Skeletal muscle satellite cell (primary cell): ENCODE measurements around the gene SNAPIN.

Experiments
- H3K27me3 ChIP-seq: 2 replicates; pipeline ENCODE4 v1.7.0; 2013; ENCODE audit warnings: low read length; ENCODE audit not compliant: control insufficient read depth, insufficient read depth
- H3K36me3 ChIP-seq: 2 replicates; pipeline ENCODE4 v1.7.0; 2013; ENCODE audit warnings: mild to moderate bottlenecking, control low read depth, low read length; ENCODE audit not compliant: insufficient read depth
- H3K4me1 ChIP-seq: 2 replicates; pipeline ENCODE4 v1.7.0; 2013; ENCODE audit warnings: low read length; ENCODE audit not compliant: control insufficient read depth, insufficient read depth
- H3K4me2 ChIP-seq: 2 replicates; pipeline ENCODE4 v1.7.0; 2013; ENCODE audit warnings: mild to moderate bottlenecking, low read length
- H3K4me3 ChIP-seq: 2 replicates; pipeline ENCODE4 v1.7.0; 2013; ENCODE audit warnings: low read length
- H3K9ac ChIP-seq: 2 replicates; pipeline ENCODE4 v1.7.0; 2013; ENCODE audit warnings: mild to moderate bottlenecking, low read depth, low read length, moderate library complexity
- H3K9me3 ChIP-seq: replicated peaks from 2 replicates; pipeline ENCODE4 v1.7.0; 2013; ENCODE audit warnings: mild to moderate bottlenecking, control low read depth, low read length

SNAPIN gene

DNA sequence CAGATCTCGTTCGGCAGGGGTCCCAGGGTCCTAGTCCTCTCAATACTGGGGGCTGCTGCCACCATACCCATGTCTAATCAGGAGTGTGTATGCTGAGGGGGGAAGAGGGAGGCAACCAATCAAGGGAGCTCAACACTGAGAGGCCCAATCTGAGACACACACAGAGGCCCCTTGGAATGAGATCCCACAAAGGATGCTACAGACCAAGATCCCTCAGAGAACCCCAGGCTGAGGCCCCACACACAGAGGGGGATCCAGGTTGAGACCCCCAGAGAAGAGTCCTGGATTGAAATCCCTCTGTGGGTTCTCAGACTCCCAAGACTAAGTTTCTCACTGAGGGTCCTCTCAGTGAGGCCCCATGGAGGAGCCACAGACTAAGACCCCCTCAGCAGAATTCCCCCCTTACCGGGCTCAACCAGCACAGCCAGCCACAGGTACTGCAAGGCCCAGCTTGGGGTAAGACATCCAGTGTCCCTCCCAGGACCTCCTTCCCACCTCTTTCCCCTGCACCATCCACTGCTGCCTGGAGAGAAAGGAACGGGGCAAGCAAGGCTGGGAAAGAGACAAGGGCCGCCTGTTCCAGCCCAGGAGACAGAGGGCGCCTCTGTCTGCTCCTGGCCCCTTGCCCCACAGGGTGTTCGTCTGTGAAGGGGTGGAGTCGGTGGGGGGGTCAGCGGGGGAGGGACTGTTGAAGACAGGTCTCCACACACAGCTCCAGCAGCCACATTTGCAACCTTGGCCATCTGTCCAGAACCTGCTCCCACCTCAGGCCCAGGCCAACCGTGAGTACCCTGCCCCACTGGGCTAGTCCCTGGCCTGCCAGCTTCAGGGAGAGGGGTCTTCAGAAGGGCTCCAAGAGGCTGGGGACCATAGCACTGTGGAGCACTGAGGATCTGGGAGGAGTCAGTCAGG is 30.5 kb upstream of the SNAPIN start, which contains the start of gene S100A1:
TSS of gene S100A1 (plus strand) at position 720 of the 912 bp plus-strand sequence. CDS start 2,088 bp downstream, outside the sequence.
- Histone ChIP-seq H3K4me3 (peak within 1 kb of the TSS; percentile 81), H3K9me3 (no peaks in the 10 kb centered on the region), H3K27me3 (no peaks in the 10 kb centered on the region), H3K9ac (peak within 1 kb of the TSS; percentile 92), H3K4me1 (peaks cover 49% of the 10 kb centered on the region), H3K4me2 (peak within 1 kb of the TSS; percentile 92), H3K36me3 (peaks cover 18% of the 10 kb centered on the region)

DNA sequence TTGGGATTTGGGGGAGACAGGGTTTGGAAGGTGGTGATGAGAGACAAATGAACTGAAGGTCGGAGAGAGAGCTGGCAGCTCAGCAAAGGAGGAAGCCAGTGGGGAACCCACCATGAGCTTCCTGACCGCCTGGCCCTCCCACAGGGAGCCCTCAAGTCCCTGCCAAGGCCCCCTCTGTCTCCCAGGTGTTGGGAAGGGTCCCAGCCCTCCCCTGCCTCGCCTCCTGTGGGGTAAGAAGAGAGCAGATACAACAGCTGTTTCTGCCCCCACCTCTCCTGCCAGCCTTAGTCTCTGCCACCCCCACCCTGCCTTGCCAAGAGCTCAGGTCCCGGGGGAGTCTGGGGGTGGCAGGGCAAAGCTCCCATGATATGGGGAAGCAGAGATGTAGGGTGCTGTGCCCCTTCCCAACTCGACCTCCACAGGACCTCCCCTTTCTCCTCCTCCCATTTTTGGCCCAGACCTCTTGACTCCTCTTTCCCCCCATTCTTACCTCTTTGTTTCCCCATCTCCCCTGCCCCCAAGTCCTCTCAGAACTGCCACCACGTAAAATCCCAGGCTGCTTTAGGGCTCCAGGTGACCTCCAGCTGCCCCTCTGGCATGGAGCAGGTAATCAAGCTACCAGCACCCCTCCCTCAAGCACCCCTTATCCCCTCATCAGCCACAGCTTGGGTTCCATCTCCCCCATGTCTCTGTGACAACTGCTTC is 29.7 kb upstream of the SNAPIN start:
- H3K4me2 ChIP-seq: no peak overlapping the region
- H3K9ac ChIP-seq: no peak overlapping the region
- peaks cover 12% of the 10 kb centered on the region for H3K36me3 ChIP-seq
- peaks cover 53% of the 10 kb centered on the region for H3K4me1 ChIP-seq
- no peaks in the 10 kb centered on the region for H3K9me3 ChIP-seq
- H3K27me3 ChIP-seq: no peaks in the 10 kb centered on the region
- no peak overlapping the region for H3K4me3 ChIP-seq

DNA sequence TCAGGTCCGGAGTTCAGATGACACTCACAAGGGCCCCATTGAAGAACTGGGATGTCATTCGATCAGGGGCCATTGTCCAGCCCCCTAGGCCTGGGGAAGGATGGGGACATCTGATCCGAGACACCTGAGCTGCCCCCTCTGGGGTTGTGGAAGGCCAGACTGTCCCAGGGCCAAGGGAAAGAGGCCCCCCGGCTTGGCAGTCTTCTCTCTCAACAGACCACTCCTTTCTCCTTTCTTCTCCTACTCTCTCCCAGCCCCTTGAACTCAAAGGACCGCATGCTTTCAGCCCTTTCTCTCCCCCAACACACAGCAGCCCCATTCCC is 29.2 kb upstream of the SNAPIN start:
- Histone ChIP-seq H3K4me3 (no peak overlapping the region), H3K4me1 (peaks cover 48% of the 10 kb centered on the region), H3K36me3 (peaks cover 7% of the 10 kb centered on the region), H3K9me3 (no peaks in the 10 kb centered on the region), H3K27me3 (no peaks in the 10 kb centered on the region), H3K9ac (no peak overlapping the region), H3K4me2 (no peak overlapping the region)

DNA sequence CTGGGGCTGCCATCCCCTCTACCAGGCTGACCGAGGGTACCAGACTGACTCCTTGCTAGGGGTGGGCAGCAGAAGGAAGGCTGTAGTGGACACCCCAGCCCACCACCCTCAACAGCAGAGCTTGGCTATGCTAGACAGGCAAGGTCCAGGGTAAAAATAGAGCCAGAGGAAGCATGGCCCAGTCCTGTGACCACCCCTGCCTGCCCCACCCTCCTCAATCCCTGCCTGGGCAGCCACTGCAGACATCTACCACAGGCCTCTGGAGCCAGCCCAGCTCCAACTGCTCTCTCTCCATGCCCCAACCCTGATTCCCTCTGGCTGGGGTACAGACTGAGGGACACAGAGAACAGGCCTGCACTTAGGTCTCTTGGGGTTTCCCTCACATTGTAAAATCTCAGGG is 28.5 kb upstream of the SNAPIN start:
- no peak overlapping the region for H3K4me3 ChIP-seq
- H3K27me3 ChIP-seq: no peaks in the 10 kb centered on the region
- no peaks in the 10 kb centered on the region for H3K9me3 ChIP-seq
- H3K4me2 ChIP-seq: no peak overlapping the region
- no peak overlapping the region for H3K9ac ChIP-seq
- peaks cover 6% of the 10 kb centered on the region for H3K36me3 ChIP-seq
- peaks cover 42% of the 10 kb centered on the region for H3K4me1 ChIP-seq

DNA sequence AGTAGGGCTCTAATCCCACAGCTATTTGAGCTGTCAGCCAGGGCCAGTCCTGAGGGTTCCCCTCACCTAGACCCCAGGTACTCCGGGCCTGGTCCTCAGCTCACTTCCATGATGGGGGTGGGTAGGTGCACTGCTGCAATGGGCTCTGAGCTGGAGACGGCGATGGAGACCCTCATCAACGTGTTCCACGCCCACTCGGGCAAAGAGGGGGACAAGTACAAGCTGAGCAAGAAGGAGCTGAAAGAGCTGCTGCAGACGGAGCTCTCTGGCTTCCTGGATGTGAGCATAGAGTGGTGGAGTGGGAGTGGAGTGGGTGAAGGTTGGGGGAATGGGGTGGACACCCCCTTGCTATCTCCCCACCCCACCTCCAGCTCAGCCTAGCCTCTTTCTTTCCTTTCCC is 28.1 kb upstream of the SNAPIN start:
- Histone ChIP-seq H3K4me2 (no peak overlapping the region), H3K36me3 (peaks cover 4% of the 10 kb centered on the region), H3K4me1 (peaks cover 38% of the 10 kb centered on the region), H3K9ac (no peak overlapping the region), H3K9me3 (no peaks in the 10 kb centered on the region), H3K4me3 (no peak overlapping the region), H3K27me3 (no peaks in the 10 kb centered on the region)

DNA sequence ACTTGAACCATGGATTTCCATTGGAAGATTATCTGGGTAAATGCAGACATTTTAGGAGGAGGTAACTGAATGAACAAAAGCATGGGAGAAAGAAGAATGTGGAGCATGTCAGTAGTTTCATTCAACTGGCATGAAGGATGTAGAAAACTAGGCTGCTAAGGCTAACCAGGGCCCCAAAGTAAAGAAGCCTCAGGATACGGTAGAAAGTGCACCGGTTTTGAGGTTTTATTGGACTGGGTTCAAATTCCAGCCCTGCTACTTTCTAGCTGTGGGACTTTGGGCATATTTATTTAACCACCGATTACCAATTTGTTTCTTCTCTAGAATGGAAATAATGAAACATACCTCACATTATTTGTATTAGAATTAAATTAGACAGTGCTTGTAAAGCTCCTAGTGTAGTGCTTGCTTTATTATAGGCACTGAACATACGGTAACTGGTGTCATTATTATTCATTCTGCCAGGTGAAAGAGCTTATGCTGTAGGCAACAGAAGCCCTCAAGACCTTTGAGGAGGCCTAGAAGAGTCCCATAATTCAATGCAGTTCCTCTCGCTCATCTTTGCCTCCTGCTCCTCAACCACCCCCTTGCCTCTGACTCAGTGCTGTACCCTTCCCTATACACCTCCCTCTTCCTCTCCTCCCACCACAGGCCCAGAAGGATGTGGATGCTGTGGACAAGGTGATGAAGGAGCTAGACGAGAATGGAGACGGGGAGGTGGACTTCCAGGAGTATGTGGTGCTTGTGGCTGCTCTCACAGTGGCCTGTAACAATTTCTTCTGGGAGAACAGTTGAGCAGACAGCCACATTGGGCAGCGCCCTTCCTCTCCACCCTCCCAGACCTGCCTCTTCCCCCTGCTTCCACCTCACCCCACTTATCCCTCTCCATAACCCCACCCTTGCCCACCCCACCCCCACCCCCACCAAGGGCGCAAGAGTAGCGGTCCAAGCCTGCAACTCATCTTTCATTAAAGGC is 27.2 kb upstream of the SNAPIN start:
- Histone ChIP-seq H3K36me3 (peaks cover 3% of the 10 kb centered on the region), H3K4me2 (no peak overlapping the region), H3K27me3 (no peaks in the 10 kb centered on the region), H3K4me1 (peaks cover 35% of the 10 kb centered on the region), H3K9me3 (no peaks in the 10 kb centered on the region), H3K9ac (no peak overlapping the region), H3K4me3 (no peak overlapping the region)

DNA sequence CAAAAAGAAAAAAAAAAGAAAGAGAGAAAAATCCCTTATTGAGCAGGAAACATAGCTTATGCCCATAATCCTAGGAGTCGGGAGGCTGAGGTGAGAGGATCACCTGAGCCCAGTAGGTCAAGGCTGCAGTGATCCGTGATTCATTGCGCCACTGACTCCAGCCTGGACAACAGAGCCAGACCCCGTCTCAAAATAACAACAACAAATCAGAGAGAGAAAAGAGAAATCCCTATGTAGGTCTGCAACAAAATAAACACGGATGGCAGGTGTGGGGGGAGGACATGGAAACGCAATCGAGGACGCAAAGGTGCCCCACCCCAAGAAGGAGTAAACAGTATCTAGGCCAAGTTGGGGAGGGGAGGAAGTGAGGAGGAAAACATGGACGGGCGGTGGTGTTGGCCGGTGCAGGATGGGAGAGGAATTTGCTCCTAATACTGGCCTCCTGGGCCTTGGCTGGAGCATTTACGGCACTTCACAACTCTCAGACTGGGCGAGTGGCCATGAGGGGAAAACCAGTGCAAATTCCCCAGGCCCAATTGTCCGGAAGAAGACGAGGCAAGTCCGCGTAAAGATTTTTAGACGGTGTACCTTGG is 25.2 kb upstream of the SNAPIN start:
- Histone ChIP-seq H3K9me3 (no peaks in the 10 kb centered on the region), H3K9ac (peak overlapping the region; percentile 100), H3K36me3 (peaks cover 22% of the 10 kb centered on the region)

DNA sequence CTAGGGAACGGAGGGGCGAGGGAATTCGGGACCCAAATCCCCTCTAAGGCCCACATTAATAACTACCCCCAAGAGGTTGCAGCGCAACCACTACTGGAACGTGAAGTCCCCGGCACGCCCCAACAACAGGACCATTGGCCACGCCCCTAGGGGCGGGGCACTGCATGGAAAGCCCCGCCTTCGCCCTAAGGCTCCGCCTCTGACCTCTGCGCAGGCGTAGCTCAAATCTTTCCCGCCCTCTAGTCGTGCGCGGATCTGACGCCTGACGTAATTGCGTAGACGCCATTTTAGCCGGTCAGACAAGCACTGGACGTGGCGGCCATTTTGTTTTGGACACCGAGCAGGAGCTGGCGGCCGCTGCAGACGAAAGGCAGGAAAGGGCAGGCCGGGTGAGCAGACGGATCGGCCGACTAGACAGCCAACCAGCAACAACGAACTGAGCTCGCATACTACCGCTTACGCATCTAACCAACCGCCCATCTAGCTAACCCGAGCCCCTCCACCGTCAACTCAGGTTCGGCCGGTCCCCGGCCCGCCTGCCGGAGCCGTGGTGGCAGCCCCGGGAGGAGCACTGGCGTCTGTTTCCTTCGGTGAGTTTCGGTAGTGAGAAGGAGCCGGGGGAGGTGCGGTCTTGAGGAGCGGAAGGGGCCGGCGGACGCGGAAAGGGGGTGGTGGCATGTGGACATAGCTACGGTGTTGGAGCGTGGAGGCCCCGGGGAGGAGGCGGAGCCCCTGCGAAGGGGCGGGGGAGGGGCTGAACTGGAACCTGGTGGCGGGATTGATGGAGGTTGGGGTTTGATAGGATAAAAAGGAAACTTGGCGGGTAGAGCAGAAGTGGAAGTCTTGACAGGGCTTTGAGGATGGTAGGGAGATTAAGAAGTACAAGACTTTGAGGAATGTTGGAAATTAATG is 24.5 kb upstream of the SNAPIN start, which contains the start of gene CHTOP:
TSS of gene CHTOP (plus strand) at position 313 of the 912 bp plus-strand sequence. CDS start 2,523 bp downstream, outside the sequence.
- peaks cover 27% of the 10 kb centered on the region for H3K36me3 ChIP-seq
- H3K27me3 ChIP-seq: no peaks in the 10 kb centered on the region
- H3K9me3 ChIP-seq: no peaks in the 10 kb centered on the region
- peaks cover 25% of the 10 kb centered on the region for H3K4me1 ChIP-seq
- peak within 1 kb of the TSS; percentile 100 for H3K9ac ChIP-seq
- peak within 1 kb of the TSS; percentile 81 for H3K4me2 ChIP-seq
- H3K4me3 ChIP-seq: peak within 1 kb of the TSS; percentile 97

More for the DNA sequence above, 25.2 kb upstream of the SNAPIN start:
- no peaks in the 10 kb centered on the region for H3K27me3 ChIP-seq
- peak overlapping the region; percentile 67 for H3K4me3 ChIP-seq
- peak overlapping the region; percentile 81 for H3K4me2 ChIP-seq
- H3K4me1 ChIP-seq: peaks cover 25% of the 10 kb centered on the region

DNA sequence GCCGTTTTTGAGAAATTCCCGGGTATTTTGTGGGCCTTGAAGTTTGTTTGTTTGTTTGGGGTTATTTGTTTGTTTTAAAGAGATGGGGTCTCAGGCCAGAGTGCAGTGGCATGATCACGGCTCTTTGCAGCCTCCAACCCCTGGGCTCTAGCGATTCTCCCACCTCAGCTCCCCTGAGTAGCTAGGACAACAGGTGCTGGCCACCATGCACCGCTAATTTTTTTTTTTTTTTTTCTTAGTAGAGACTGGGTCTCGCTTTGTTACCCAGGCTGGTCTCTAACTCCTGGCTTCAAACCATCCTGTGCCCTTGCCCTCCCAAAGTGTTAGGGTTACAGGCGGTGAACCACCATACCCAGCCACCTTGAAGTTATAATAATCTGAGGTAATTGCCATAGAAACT is 22.6 kb upstream of the SNAPIN start:
- Histone ChIP-seq H3K4me2 (peak overlapping the region; percentile 81), H3K9me3 (no peaks in the 10 kb centered on the region), H3K4me3 (peak overlapping the region; percentile 97), H3K27me3 (no peaks in the 10 kb centered on the region), H3K9ac (peak overlapping the region; percentile 100), H3K36me3 (peaks cover 46% of the 10 kb centered on the region), H3K4me1 (peaks cover 25% of the 10 kb centered on the region)

DNA sequence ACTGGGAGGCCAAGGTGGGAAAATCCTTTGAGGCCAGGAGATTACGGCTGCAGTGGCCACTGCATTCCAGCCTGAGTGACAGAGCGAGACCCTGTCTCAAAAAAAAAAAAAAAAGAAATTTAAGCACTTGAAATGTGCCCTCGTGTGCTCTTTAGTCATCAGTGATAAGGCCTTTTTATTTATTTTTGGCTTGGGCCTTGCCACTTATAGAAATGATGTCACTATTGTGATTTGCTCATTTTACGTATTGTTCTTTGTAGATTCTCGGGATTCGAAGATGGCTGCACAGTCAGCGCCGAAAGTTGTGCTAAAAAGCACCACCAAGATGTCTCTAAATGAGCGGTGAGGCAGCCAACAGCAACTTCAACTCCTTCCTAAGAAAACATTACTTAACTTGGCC is 22.2 kb upstream of the SNAPIN start:
- Histone ChIP-seq H3K36me3 (peaks cover 50% of the 10 kb centered on the region), H3K27me3 (no peaks in the 10 kb centered on the region), H3K4me2 (peak overlapping the region; percentile 81), H3K9ac (no peak overlapping the region), H3K9me3 (no peaks in the 10 kb centered on the region), H3K4me1 (peaks cover 25% of the 10 kb centered on the region), H3K4me3 (peak overlapping the region; percentile 97)
